HG03575 (cell line): Measurements from ENCODE around the gene NAT10.

Experiments used
- ATAC-seq: cut with Tn5 transposase; IDR thresholded peaks from one replicate; pipeline ENCODE4 v1.9.1; 2021; ENCODE audit not compliant: unreplicated experiment, insufficient number of reproducible peaks, low FRiP score; ENCODE audit errors: extremely low read depth

Gene NAT10

DNA sequence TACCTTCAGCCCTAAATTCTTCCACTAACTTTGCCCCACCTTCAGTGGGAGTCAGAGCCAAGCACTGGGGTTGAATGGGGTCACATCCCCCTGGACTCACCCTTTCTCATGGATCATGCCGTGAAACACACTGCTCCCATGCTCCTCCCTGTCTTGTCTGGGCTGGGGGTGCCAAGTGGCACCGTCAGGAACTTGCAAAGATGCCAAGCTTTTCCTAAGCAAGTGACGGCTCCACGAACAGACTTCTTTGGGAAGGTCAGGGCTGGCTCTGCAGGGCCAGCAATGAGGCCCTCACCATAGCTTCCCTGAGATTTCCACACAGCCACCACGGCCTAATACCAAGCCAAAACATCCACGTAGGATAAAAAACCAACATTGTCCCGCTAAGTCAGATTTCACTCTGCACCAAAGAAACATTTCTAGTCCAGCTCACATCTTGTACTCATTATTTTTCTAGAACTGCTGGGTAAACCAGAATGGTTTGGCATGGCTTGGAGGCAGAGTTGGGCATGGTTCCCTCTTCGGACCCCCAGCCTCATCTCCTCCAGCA is 76.5 kb downstream of the NAT10 start:
- no peak for ATAC-seq

DNA sequence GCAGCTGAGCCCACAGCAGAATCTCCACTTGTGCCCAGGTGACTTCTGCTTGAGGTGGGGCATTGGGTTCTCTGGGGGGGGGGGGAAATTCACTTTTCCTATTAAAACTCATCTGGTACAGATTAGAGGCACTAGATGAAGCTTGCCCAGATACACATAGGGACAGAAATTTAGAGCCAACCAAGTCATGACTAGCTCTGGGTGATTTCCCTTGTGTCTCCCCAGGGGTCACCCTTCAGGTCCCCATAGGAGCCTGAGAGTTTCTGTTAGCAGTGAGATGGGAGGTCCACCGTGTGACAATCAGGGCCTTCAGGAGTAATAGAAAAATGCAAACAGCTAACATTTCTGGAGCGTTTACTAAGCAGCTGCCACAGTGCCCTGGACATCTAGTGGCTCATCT is 77.0 kb downstream of the NAT10 start:
- no peak for ATAC-seq

DNA sequence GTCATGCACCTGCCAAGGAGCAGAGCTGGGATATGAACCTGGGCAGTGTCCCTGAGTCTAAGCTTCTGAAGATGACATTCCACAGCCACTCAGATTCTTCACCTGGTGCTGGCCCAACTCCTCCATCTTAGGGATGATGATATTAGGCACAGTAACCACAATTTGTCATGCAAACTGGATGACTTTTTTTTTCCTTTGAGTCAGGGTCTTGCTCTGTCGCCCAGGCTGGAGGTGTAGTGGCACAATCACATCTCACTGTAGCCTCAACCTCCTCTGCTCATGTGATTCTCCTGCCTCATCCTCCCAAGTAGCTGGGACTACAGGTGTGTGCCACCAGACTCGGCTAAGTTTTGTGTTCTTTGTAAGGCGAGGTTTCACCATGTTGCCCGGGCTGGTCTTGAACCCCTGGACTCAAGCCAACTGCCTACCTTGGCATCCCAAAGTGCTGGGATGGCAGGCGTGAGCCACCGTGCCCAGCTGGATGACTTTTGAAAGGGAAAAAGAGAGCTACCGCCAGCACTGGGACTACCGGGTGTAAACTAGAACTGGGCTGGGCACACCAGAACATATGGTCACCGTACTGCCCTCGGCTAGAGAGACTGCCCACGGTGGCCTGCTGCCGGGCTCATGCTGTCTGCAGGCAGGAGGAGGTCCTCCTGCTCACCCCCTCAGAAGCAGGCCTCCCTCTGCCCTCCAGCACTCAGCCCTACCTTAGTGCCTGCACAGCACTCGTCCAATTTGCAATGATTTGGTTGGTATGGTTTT is 77.7 kb downstream of the NAT10 start:
- ATAC-seq = no peak

DNA sequence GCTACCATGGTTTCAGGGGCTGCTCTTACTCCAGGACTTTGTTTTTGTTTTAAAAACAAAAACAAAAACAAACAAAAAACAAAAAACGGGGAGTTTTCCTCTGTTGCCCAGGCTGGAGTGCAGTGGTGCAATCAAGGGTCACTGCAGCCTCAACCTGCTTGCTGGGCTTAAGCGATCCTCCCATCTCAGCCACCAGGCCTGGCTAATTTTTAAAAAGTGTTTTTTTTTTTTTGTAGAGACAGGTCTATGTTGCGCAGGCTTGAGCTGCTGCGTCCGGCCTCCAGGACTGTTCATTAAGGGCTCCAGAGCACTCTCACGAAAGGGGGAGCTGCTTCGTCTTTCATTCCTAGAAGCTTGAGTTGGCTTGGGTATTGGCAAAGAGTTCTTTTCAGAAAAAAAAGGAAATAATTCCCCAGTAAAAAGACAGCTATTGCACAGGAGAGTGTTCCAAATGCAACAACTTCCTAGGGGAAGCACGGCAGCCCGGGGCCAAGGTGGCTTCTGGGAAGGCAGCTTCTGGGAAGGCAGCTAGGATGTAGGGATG is 78.5 kb downstream of the NAT10 start:
- ATAC-seq = no peak

DNA sequence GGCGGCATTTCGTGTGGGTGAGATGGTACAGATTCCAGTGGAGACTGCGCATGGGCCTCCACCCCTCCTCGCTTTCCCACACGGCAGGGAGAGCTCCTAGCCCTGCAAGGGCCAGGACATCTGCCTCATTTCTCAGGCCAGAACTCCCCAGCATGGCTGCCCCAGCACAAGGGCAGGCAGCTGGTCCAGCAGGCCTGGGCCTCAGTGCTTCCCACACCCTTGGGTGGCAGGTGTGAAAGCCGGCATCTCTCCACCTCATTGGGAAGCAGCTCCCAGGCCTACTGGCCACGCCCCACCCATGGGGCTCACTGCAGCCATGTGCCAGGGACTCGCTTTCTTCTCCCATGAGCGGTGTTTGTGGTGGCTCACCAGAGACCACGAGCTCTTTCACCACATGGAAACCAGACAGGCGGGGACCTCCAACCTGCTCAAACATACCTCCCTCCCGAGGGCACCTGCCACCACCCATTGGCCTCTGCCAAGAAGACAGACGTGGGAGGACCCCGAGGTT is 79.1 kb downstream of the NAT10 start:
- no peak for ATAC-seq

DNA sequence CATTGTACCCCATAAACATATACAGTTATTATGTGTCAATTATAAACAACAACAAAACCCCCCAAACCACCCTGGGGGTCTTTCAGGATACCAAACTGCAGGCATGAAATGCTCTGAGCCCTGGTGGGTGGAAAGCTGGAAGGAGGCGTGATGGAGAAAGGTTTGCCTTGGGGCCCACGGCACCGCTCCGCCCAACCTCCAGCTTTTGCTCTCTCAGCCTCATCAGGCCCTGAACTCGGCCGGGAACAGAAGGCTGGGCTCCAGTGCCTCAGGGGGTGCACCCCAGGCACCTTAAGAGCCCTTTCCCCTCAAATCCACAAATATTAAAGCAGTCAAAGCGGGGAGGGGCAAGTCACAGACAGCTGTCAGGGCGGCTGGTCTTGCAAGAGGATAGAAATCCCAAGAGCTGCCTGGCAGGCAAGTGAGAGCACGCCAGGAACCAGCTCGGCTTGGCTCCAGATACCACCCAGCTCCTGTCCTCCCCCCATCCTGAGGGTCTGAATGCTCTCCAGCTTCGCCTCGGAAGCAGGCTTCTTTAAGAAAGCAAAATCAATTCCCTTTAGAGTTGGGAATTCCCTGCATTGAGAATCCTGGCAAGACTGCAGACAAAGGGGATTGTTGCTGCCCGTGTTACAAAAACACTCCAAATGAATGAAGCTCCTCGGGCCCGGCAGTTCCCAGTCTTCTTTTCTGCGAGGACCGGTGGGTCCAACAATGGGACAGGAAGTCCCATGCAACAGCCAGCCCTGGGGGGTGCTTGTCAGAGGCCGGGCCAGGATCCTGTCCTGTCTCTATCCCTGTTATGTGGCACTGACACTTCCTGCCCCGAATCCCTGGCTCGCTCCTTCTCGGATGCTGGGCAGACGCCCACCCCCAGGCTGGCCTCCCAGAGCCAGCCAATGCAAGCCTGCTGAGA is 80.8 kb downstream of the NAT10 start:
- ATAC-seq = no peak

DNA sequence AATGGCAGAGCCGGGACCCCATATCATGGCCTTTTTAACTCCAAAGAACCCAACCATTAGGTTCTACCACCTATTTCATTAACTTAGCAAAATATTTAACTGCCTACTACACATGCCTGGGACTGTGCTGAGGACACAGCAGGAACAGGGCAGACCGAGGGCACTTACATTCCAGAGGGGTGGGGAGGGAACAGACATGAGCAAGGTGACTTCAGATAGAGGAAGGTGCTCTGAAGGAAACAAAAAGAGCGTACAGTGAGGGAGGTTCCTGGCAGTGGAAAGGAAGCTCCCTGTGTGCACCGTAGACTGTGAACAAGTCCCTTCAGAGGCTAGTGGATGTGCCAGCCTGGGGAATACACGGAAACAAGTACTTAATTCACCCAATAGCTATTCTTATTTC is 82.8 kb downstream of the NAT10 start:
- no peak for ATAC-seq

DNA sequence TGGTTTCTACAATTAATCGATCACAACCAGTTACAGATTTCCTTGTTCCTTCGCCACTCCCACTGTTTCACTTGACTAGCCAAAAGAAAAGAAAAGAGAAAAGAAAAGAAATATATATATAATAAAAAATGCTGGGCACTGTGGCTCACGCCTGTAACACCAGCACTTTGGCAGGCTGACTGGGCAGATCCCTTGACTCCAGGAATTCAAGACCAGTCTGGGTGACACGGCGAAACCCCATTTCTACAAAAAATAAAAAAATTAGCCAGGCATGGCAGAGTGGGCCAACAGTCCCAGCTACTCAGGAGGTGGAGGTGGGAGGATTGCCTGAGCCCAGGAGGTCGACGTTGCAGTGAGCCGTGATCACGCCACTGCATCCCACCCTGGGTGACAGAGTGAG is 83.8 kb downstream of the NAT10 start:
- no peak for ATAC-seq

DNA sequence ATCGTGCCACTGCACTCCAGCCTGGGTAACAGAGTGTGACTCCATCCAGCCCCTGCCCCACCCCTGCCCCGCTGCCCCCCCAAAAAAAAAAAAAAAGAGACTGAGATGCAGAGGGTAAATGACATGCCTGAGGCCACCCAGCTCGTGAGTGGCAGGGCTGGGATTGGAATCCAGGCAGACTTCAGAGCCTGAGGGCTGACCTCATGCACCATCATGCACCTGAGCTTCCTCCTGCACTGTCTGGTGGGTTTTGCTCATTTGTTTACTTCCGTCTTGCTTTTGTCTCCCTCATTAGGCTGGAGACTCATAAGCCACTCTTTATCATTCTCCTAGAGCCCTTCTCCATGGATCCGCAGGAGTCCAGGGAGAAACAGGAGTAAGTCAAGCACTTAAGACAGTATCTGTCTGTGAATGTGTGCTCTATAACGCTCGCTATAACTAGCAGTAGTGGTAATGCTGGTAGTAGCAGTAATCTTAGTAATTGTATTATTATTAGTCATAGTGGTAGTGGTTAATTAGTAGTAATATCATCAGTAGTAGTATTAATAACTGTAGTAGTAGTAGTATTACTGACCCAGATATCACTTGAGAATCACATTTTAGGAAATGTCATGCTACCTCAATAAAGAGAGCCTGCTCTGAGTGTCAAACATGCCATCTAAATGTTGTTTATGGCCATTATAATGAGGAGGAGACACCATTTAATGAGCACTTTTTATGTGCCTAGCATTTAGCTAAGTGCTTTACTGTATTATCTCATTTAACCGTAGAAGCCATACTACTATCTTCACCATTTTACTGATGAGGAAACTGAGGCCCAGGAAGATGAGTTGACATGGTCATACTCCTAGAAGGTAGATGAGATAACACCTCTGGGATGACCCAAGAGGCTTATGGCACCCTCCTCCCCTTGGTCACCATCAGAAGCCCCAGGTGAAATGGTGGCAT is 85.0 kb downstream of the NAT10 start:
- ATAC-seq = no peak

DNA sequence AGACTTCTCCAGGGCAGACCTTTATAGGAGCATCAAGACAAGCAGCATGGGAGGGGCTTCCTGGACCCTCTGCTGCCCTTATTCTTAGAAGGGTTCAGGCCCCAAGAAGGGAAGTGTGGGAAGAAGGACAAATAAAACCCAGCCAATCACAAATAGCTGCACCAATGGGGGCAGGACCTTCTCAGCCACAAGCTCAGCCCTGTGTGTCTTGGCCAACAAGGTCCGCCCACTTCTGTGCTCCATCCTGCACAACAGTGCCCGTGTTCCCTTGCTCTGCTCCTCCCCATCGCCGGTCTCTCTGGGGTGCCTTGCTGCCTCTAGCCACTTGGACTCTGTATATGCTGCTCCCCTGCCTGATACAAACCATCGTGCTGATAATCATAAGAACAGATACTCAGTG is 86.1 kb downstream of the NAT10 start:
- no peak for ATAC-seq

DNA sequence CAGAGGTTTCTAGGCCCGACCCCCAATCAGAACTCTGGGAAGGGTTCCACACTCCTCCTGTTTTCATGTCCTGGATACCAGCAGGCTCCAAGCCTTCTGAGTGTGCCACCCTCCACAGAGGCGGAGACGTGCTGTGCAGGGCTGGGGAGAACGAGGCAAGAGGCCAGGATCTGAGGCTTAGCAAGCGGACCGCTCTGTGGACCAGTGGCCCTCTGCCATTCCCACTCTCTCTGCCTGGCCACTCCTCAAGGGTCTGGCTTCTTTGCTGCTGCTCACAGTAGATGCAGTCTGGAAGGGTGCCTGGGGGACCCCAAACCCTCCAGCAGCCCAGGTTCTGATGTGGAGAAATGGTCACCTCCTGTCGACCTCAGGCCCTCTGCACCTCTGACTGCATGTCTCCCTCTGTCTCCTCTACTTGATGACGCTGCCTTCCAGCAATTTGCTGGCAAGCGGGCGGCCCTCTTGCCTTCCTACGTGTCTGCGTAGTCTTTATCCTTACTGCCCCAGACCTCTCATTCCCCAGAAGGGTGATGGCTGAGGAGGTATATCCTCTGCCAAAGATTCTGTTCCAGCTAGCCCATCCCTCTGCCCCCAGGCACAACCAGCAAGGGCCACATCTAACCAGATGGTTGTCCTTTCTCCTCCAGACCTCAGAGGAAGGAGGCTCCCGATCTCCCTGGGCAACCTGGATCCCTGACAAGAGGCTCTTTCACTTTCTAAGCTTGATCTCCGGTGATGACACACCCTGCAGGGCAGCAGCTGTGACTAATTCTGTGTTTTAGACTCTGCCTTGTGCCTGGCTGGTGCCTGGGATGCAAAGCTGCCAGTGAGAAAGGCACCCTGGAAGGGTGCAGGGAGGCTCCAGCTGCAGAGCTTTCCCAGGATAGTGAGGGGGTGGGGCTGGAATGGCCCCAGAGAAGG is 87.3 kb downstream of the NAT10 start:
- ATAC-seq = no peak

DNA sequence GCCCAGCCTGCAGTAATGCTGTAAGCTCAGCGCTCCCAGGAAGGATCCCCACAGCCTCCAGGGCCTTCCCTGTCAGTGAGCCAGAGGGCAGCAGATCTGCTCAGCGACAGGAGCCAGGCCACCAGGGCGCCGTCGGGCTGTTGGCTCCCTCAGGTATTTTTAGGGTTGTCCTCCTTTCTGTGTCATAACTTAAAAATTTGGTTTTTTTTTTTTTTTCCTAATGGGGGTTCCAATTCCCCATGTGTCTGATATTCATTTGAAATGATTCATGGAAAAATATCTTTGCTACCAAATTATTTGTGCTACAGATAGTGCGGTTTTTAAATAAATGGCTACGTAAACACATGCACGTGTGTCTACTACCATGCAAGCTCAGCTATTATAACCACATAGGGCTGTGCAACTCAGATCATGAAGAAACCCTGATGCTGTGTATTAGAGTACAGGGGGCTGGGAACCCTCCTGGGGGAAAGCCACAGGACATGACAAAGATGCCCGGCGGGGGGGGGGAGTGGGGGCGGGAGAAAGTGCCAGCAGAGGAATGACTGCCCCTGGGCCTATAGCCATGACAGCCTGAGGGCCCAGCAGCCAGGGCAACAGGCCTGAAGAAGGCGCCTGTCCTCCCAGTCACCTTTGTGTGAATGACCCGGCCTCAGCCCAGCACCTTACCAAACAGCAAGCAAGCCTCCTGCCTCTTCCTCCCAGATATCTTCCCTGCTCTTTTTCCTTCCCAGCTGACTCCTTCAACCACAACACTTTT is 89.3 kb downstream of the NAT10 start:
- no peak for ATAC-seq
